Stimulated activated CD4-positive, alpha-beta T cell treated with anti-CD3 and anti-CD28 coated beads, Interleukin-4, amount 100 ng/mL, for 1 hour (primary cell): ENCODE data around the gene LIN28B.

Experiments
- DNase-seq: peaks from one replicate; pipeline ENCODE4 v3.0.0-alpha.2; 2020

LIN28B gene

DNA sequence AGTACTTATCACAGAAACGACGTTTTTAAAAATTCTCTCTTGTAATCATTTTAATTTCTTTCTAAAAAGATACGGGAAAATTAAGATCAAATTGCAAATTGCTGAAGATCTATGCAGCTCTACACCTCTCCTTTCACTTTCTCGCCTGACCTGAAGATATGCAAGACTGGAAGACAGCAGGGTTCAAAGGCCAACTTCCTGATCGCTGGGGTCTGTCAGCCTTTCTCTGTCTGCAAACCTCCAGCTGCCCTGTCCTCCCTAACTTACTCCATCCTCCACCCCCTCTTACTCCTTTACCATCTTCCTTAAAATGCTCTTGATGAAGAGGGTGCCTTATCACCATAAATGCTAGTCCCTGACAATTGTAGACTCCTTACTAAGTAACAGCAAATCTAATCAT lies 159.2 kb downstream of the LIN28B start:
- DNase-seq, result no peak

GRCh38 chr6:105120570-105120969 lies 163.7 kb downstream of the LIN28B start:
- no peak for DNase-seq

DNA sequence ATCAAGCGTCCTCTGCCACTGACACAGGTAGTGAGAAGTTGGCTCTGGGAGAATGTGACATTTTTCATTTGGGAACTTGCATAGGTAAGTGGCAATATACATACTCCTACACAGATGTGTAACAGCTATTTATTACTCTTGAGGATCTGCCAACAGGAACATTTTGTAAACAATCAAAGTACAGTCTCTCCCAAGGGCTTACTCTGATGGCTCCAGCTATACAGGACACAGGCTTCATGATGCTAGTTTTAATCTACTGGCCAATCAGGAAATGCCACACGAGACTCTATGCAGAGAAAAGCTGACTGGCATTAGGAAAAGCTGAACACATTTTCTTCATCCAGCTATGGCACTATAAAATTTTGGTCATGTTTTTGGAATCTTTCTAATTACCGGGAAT lies 165.1 kb downstream of the LIN28B start:
- DNase-seq, result no peak

- DNase-seq, result no peak
Observed at GRCh38 chr6:105122717-105123116, 165.8 kb downstream of the LIN28B start.
